A549 treated with Mapracorat at 1 μM for 4 hours (cell line): ENCODE measurements around the gene RIGI. TPM values are rescaled to one million over a fixed set of nuclear protein-coding genes. Genes with fewer than 3 reads are reported as not detected.

ENCODE experiments used
- total RNA-seq: library from RNA; stranded (reverse); fragments of 200-300 nt; extraction: Qiagen RNA extraction; gene quantifications from 5 replicates; pipeline ENCODE4 v1.2.3, GENCODE V29; 2022

Gene RIGI
- 2.6 to 3.4 TPM (median 2.8 TPM) in 5 replicates for total RNA-seq

GRCh38 chr9:32526041-32526706 is at the start of gene RIGI:
RIGI (minus strand) TSS chr9:32526196; CDS start chr9:32526166, 30 bp downstream.

GRCh38 chr9:32572900-32573523 is 47.0 kb upstream of the RIGI start, which contains the start of gene NDUFB6:
NDUFB6 (minus strand) TSS chr9:32573159; CDS start chr9:32573060, 99 bp downstream.

GRCh38 chr9:32552172-32552872 is 26.3 kb upstream of the RIGI start, which contains the start of the genes SMIM27 and TOPORS:
SMIM27 (plus strand) TSS chr9:32552327; CDS start chr9:32552435, 108 bp downstream.
TOPORS (minus strand) TSS chr9:32552586; CDS start chr9:32552436, 150 bp downstream.

Other genes starting within 250 kb of the RIGI start
- 26.0 to 28.3 TPM (median 26.9 TPM) in 5 replicates for gene ACO1, start 141.6 kb downstream of the RIGI start, total RNA-seq
- gene SMIM27, start 26.1 kb upstream of the RIGI start, total RNA-seq, result 13.8 to 17.2 TPM (median 14.1 TPM) in 5 replicates
- gene TOPORS, start 26.4 kb upstream of the RIGI start, total RNA-seq, result 10.7 to 14.0 TPM (median 12.4 TPM) in 5 replicates
- gene NDUFB6, start 47.0 kb upstream of the RIGI start, total RNA-seq, result 106 to 115 TPM (median 112 TPM) in 5 replicates
- not detected in 5 replicates for gene TAF1L, start 109.5 kb upstream of the RIGI start, total RNA-seq